Endothelial cell of umbilical vein (primary cell): ENCODE results near the gene CTNS. TPM values are rescaled to one million over a fixed set of nuclear protein-coding genes. Genes with fewer than 3 reads are reported as not detected.
A peak's percentile ranks its signal among the peaks of the same experiment; 100 is the strongest.

Experiments used
- BruUV-seq: library from RNA; stranded (reverse); fragments of 400-500 nt; replicated peaks from 2 replicates; lab custom pipeline; 2021; lab: Mats Ljungman, UMichigan
- CTCF ChIA-PET: fragments of 300-600, 350-600 bp; sonication (Branson Sonifier 250); formaldehyde crosslinking; loops from one replicate; lab custom pipeline; 2021; ENCODE audit warnings: antibody characterized with exemption, inconsistent platforms; lab: Charles Lee
- POLR2A ChIA-PET: fragments of 300-600, 350-600 bp; sonication (Branson Sonifier 250); formaldehyde crosslinking; loops from one replicate; lab custom pipeline; 2021; ENCODE audit warnings: antibody characterized with exemption, inconsistent platforms; lab: Charles Lee
- DNase-seq: peaks from one replicate; pipeline ENCODE4 v3.0.0-alpha.2; 2011; ENCODE audit warnings: low read depth, low spot score
- FAIRE-seq: peaks from 2 replicates; lab custom pipeline; 2011; peaks lifted over from hg19 to GRCh38; lab: Jason Lieb, UNC
- H2AFZ ChIP-seq: 2 replicates; pipeline ENCODE4 v1.6.0; 2012; ENCODE audit warnings: low read depth, low read length, control low read depth, inconsistent platforms
- H3K27ac ChIP-seq: 2 replicates; pipeline ENCODE4 v1.5.1; 2011; ENCODE audit warnings: low read depth, mild to moderate bottlenecking, control low read depth, low read length, moderate library complexity; ENCODE audit not compliant: insufficient read depth
- H3K27me3 ChIP-seq, 2 experiments: 2 replicates each; pipeline versions ENCODE4 v1.6.0 to v1.6.1; 2011; ENCODE audit warnings: low read length in 2 of 2, mixed read lengths in 1 of 2; ENCODE audit not compliant: control insufficient read depth in 2 of 2, insufficient read depth in 2 of 2
- H3K36me3 ChIP-seq, 2 experiments: 2 replicates in 1 of 2; 3 replicates in 1 of 2; pipeline ENCODE4 v1.5.1; 2011; ENCODE audit warnings: low read length in 2 of 2, mild to moderate bottlenecking in 1 of 2, moderate library complexity in 1 of 2; ENCODE audit not compliant: control insufficient read depth in 2 of 2, insufficient read depth in 2 of 2; ENCODE audit errors: extremely low read depth in 1 of 2
- H3K4me1 ChIP-seq: 3 replicates; pipeline ENCODE4 v1.5.1; 2011; ENCODE audit warnings: mild to moderate bottlenecking, low read length; ENCODE audit not compliant: control insufficient read depth, insufficient read depth; ENCODE audit errors: extremely low read depth
- H3K4me2 ChIP-seq: 2 replicates; pipeline ENCODE4 v1.6.1; 2011; ENCODE audit warnings: low read length, control low read depth, mixed read lengths; ENCODE audit not compliant: insufficient read depth
- H3K4me3 ChIP-seq, 3 experiments: fragments of 200-600 bp in 1 of 3; sonication (generic), shearing (Covaris generic) in 1 of 3; replicated peaks in 1 of 3; 2 replicates each; pipeline ENCODE4 v1.5.1; 2011 to 2016; ENCODE audit warnings: control low read depth in 3 of 3, low read length in 3 of 3, mild to moderate bottlenecking in 2 of 3, inconsistent platforms in 1 of 3, low read depth in 1 of 3, moderate library complexity in 1 of 3; ENCODE audit not compliant: insufficient read depth in 1 of 3
- H3K79me2 ChIP-seq: 2 replicates; pipeline ENCODE4 v1.6.0; 2012; ENCODE audit warnings: low read length, inconsistent platforms; ENCODE audit not compliant: control insufficient read depth, insufficient read depth
- H3K9ac ChIP-seq: replicated peaks from 2 replicates; pipeline ENCODE3; 2011; ENCODE audit warnings: low read length, control low read depth; ENCODE audit not compliant: insufficient read depth; ENCODE audit errors: extremely low read depth
- H3K9me1 ChIP-seq: replicated peaks from 3 replicates; pipeline ENCODE4 v1.6.0; 2011; ENCODE audit warnings: mild to moderate bottlenecking, low read length; ENCODE audit not compliant: control insufficient read depth, insufficient read depth; ENCODE audit errors: extremely low read depth
- H3K9me3 ChIP-seq: replicated peaks from 2 replicates; pipeline ENCODE4 v1.5.1; 2012; ENCODE audit warnings: low read length, inconsistent platforms; ENCODE audit not compliant: control insufficient read depth, insufficient read depth
- H4K20me1 ChIP-seq: replicated peaks from 2 replicates; pipeline ENCODE3; 2011; ENCODE audit warnings: mild to moderate bottlenecking, low read length; ENCODE audit not compliant: control insufficient read depth, insufficient read depth; ENCODE audit errors: extremely low read depth
- CTCF ChIP-seq, 2 donors: IDR thresholded peaks; 1 replicate in 1 of 2; 2 replicates in 1 of 2; pipeline ENCODE4 v1.5.1; 2011; ENCODE audit warnings: low read length in 2 of 2, mild to moderate bottlenecking in 2 of 2, moderate library complexity in 2 of 2, control low read depth in 1 of 2, inconsistent platforms in 1 of 2, low read depth in 1 of 2; ENCODE audit not compliant: insufficient read depth in 1 of 2; ENCODE audit errors: extremely low read depth in 1 of 2
- EZH2 ChIP-seq: IDR thresholded peaks from 2 replicates; pipeline ENCODE4 v1.6.1; 2012; ENCODE audit warnings: borderline replicate concordance, low read depth, mild to moderate bottlenecking, moderate library complexity, low read length, inconsistent platforms; ENCODE audit not compliant: severe bottlenecking
- FOS ChIP-seq: IDR thresholded peaks from 2 replicates; pipeline ENCODE4 v1.6.1; 2011; ENCODE audit warnings: mild to moderate bottlenecking, low read length, moderate library complexity, borderline replicate concordance; ENCODE audit not compliant: insufficient read depth
- JUN ChIP-seq: IDR thresholded peaks from 2 replicates; pipeline ENCODE4 v1.6.1; 2011; ENCODE audit warnings: borderline replicate concordance, low read depth; ENCODE audit not compliant: insufficient read length, insufficient read depth
- MAX ChIP-seq: IDR thresholded peaks from 2 replicates; pipeline ENCODE4 v1.6.1; 2011; ENCODE audit not compliant: insufficient read depth, insufficient read length
- MYC ChIP-seq: IDR thresholded peaks from one replicate; pipeline ENCODE4 v1.6.1; 2011; ENCODE audit warnings: mild to moderate bottlenecking, low read depth, low read length
- POLR2A ChIP-seq: IDR thresholded peaks from 2 replicates; pipeline ENCODE4 v1.6.1; 2012; ENCODE audit warnings: low read depth, mild to moderate bottlenecking, control low read depth, low read length
- POLR2AphosphoS5 ChIP-seq: IDR thresholded peaks from 2 replicates; pipeline ENCODE4 v1.6.1; 2012; ENCODE audit warnings: low read depth, mild to moderate bottlenecking, control low read depth, low read length, moderate library complexity; ENCODE audit not compliant: insufficient read depth
- dilution Hi-C: fragments of 300-500 bp; cut with MboI; formaldehyde crosslinking; loops from one replicate; pipeline ENCODE4 v1.15.0; 2019; ENCODE audit warnings: low sequenced_read_pairs; ENCODE audit not compliant: extremely low pct_ligation_motif_present
- intact Hi-C: fragments of 100-400 bp; cut with micrococcal nuclease; formaldehyde crosslinking; loops from one replicate; pipeline ENCODE4 v1.10.0; 2022
- polyA plus RNA-seq, 4 experiments: library from polyadenylated mRNA; depleted of rRNA in 3 of 4; stranded (reverse) in 3 of 4; unstranded in 1 of 4; fragments of >200 nt; gene quantifications; 2 replicates each; pipeline versions ENCODE4 v1.2.1 to v1.2.3, GENCODE V29; 2011 to 2012; ENCODE audit warnings: missing spikeins in 1 of 4
- total RNA-seq: library from RNA; stranded (reverse); gene quantifications from 2 replicates; pipeline ENCODE4 v1.2.3, GENCODE V29; 2021

CTNS gene
- total and polyA plus RNA-seq, 2 donors (not counting 3 experiments of a cell fraction or from before 2014, with no cell fraction given): 17.9 to 25.9 TPM

- ChIA-PET POLR2A (no interaction called here), CTCF (interaction anchor here (0.8 to 2.0 kb wide), 7 partner anchors 11 to 59 kb away, joined by 3 to 7 read pairs (median 5); partner anchors contain the start of genes CTNS, HASPIN and SHPK)
- H3K79me2 ChIP-seq: no peaks in the 10 kb centered on the region
- H3K4me1 ChIP-seq: peaks cover 5% of the 10 kb centered on the region
- DNase-seq (no peak), FAIRE-seq (no peak)
- no peaks in the 10 kb centered on the region for H4K20me1 ChIP-seq
- intact Hi-C loops (no loop called here), dilution Hi-C loops (no loop called here)
- no peaks in the 10 kb centered on the region for H3K9me1 ChIP-seq
- peaks cover 21 to 22% of the 10 kb centered on the region in 2 experiments for H3K27me3 ChIP-seq
- TF ChIP-seq JUN: no peak
- no peak for TF ChIP-seq FOS
- TF ChIP-seq MYC: no peak
- TF ChIP-seq EZH2: no peak
- TF ChIP-seq CTCF (IDR thresholded peaks at IDR 0.05; ENCODE audit: extremely low read depth in 1 of 2, insufficient read depth in 1 of 2, low read depth in 1 of 2, low read length in 2 of 2): no peak
- TF ChIP-seq POLR2AphosphoS5: no peak
- no peak for TF ChIP-seq POLR2A
- no peak for TF ChIP-seq MAX
- H3K4me3 ChIP-seq: no peak overlapping the region
- no peaks in the 10 kb centered on the region for H3K36me3 ChIP-seq
- no TSS peak for BruUV-seq
- H3K27ac ChIP-seq: no peak overlapping the region
- H3K4me2 ChIP-seq: peak overlapping the region; percentile 61
- H2AFZ ChIP-seq: no peak overlapping the region
- H3K9ac ChIP-seq: no peak overlapping the region
- no peaks in the 10 kb centered on the region for H3K9me3 ChIP-seq
Measured at GRCh38 chr17:3695129-3695722, 58.7 kb downstream of the CTNS start.
